HG03521 (cell line): ENCODE results near the gene EYA3.

ENCODE experiments used
- ATAC-seq: cut with Tn5 transposase; IDR thresholded peaks from one replicate; pipeline ENCODE4 v1.9.1; 2021; ENCODE audit warnings: mild to moderate bottlenecking, moderate library complexity; ENCODE audit not compliant: unreplicated experiment

EYA3 gene

GRCh38 chr1:27971674-27972073 lies 116.7 kb downstream of the EYA3 start:
- ATAC-seq: no peak

DNA sequence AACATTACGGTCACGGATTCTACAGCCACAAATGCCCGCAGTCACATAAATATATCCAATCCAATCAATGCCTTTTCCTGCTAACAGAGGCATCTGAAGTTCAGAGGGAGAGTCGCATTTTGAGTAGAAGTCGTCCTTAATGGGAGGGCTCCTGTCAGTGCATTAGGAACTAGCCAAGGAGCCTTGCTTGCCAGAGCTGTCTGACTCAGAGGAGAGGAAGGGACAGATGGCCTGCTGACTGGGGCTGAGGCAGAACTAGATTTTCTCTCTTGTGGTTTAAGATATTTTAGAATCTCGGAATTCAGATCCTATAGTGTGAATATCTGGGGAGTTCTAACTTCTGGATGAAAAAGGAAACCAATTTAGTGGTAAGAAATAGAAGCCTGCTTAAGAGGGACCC lies 118.0 kb downstream of the EYA3 start:
- no peak for ATAC-seq

GRCh38 chr1:27968692-27969091 lies 119.7 kb downstream of the EYA3 start:
- ATAC-seq: no peak

DNA sequence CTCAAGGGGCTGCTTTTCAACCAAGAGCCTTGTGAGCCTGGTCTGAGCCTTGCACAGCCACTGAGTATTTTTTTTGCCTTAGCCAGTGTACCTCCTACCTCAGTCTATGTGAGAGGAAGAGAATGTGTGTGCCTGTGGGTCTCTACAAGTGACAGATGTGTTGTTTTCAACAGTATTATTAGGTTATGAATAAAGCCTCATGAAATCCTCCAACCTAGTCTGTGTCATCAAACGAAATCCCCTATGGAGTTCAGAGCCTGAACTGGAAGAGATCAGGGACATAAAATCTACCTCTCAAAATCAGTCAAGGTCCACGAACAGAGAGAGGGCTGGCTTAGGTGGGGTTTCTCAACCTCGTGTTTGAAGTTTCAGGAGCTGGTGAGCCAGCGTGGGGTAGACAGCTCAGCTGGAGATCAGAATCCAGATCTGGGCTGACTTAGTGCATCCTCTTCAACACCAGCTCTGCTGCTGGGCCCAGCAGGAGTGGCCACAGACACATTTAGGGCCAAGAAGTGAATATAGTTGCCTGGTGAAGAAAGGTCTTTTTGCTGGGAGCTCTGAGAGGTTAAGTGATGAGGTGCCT lies 120.4 kb downstream of the EYA3 start:
- ATAC-seq: no peak

- ATAC-seq: no peak
These were observed 121.1 kb downstream of the EYA3 start for GRCh38 chr1:27967106-27967883.

DNA sequence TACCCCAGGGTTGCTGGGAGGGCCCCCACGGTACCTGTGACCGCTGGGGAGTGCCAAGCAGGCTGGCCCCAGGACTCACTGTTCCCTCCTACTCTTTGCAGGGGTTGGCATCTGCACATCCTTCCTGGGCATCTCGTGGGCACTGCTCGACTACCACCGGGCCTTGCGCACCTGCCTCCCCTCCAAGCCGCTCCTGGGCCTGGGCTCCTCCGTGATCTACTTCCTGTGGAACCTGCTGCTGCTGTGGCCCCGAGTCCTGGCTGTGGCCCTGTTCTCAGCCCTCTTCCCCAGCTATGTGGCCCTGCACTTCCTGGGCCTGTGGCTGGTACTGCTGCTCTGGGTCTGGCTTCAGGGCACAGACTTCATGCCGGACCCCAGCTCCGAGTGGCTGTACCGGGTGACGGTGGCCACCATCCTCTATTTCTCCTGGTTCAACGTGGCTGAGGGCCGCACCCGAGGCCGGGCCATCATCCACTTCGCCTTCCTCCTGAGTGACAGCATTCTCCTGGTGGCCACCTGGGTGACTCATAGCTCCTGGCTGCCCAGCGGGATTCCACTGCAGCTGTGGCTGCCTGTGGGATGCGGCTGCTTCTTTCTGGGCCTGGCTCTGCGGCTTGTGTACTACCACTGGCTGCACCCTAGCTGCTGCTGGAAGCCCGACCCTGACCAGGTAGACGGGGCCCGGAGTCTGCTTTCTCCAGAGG lies 121.9 kb downstream of the EYA3 start:
- ATAC-seq: no peak

GRCh38 chr1:27963393-27963792 lies 125.0 kb downstream of the EYA3 start:
- ATAC-seq: no peak

GRCh38 chr1:27961646-27962221 lies 126.7 kb downstream of the EYA3 start:
- no peak for ATAC-seq

GRCh38 chr1:27960762-27961645 lies 127.4 kb downstream of the EYA3 start:
- ATAC-seq: no peak

GRCh38 chr1:27959792-27960603 lies 128.4 kb downstream of the EYA3 start, which contains the start of gene XKR8:
Gene XKR8 (plus strand): TSS chr1:27959973. CDS start chr1:27960070, 97 bp downstream.
- ATAC-seq: peak; percentile 89

DNA sequence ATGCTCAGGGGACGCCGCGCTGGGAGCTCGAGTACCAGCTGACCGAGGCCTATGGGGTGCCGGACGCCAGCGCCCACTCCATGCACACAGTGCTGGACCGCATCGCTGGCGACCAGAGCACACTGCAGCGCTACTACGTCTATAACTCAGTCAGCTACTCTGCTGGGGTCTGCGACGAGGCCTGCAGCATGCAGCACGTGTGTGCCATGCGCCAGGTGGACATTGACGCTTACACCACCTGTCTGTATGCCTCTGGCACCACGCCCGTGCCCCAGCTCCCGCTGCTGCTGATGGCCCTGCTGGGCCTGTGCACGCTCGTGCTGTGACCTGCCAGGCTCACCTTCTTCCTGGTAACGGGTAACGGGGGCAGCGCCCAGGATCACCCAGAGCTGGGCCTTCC lies 129.9 kb downstream of the EYA3 start:
- no peak for ATAC-seq

GRCh38 chr1:27957655-27958054 lies 130.8 kb downstream of the EYA3 start:
- no peak for ATAC-seq

- no peak for ATAC-seq
These were observed 131.6 kb downstream of the EYA3 start for GRCh38 chr1:27956761-27957160.

DNA sequence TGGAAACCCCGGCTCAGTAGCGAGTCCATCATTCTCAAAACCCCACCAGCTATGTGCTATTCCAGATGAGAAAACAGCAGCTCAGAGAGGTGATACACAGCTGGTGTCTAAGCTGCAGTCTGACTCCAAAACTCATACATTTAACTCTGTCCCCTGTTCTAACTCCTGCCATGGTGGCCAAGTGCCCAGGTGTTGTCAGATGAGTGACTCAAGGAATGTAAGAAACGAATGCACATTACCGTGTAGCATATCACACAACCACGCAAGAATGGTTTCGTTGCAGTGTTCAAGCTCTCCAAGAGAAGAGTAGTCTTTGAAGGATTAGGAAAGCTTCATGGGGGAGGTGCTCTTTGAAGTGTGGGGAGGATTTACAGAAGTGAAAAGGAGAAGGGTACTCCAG lies 133.3 kb downstream of the EYA3 start:
- ATAC-seq: no peak

GRCh38 chr1:27954186-27954585 lies 134.2 kb downstream of the EYA3 start:
- no peak for ATAC-seq

DNA sequence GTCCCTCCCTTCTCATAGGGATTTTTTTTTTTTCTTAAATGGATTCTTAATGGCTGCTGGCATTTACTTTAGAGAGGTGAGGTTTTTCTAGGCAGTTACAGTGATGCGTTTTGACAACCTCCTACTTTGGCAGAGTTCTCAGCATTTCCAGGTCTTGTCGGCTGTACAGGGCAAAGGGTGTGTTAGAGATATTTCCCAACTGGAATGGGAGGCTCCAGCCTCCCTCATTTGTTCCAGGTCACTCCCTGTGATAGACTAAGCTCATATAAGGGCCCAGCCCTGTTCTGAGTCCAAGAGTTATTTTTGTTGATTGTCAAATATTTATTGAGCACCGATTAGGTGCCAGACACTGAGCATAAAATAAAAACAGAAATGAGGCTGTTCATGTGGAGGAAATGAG lies 136.3 kb downstream of the EYA3 start:
- no peak for ATAC-seq

- no peak for ATAC-seq
These were observed 137.0 kb downstream of the EYA3 start for GRCh38 chr1:27951396-27951795.

- no peak for ATAC-seq
These were observed 139.4 kb downstream of the EYA3 start for GRCh38 chr1:27949027-27949426.

DNA sequence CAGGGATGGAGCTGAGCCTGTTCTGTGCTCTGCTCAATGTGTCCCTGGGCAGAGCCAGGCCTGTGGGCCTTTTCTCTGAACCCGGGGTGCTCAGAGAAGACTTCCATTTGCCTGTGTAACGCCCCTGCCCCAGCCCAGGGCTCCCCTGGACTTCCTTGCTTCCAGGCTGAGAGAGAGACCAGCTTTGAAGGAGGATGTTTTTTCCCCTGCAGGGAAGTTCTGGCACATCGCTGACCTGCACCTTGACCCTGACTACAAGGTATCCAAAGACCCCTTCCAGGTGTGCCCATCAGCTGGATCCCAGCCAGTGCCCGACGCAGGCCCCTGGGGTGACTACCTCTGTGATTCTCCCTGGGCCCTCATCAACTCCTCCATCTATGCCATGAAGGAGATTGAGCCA lies 143.4 kb downstream of the EYA3 start:
- ATAC-seq: no peak
